MV-4-11 (cell line): ENCODE results near the gene ZNF275.
A peak's percentile ranks its signal among the peaks of the same experiment; 100 is the strongest.
"Not testable (repeated sequence)": the region's sequence is repeated elsewhere in the genome, so short reads cannot be mapped to it uniquely, and the experiment has no call there.

ENCODE experiments used
- DNase-seq: peaks from one replicate; lab custom pipeline; 2025; lab: John Stamatoyannopoulos, UW

Gene ZNF275

GRCh38 chrX:153319295-153320046 lies 14.5 kb upstream of the ZNF275 start:
- no peak for DNase-seq

- DNase-seq = not testable (repeated sequence)
Observed at GRCh38 chrX:153320047-153320443, 13.9 kb upstream of the ZNF275 start.

GRCh38 chrX:153320555-153321184 lies 13.3 kb upstream of the ZNF275 start:
- DNase-seq = no peak

GRCh38 chrX:153321381-153322124 lies 12.4 kb upstream of the ZNF275 start, which contains the start of gene PNMA6F:
Gene PNMA6F, minus strand, starts transcription at chrX:153321767. Its CDS starts 1,093 bp downstream, at chrX:153320674.
- DNase-seq = no peak

- DNase-seq = no peak
Observed at GRCh38 chrX:153327561-153327960, 6.4 kb upstream of the ZNF275 start.

GRCh38 chrX:153333266-153333665 lies 687 bp upstream of the ZNF275 start:
- no peak for DNase-seq

GRCh38 chrX:153334654-153335295 lies 822 bp downstream of the ZNF275 start:
- no peak for DNase-seq

GRCh38 chrX:153336121-153336894 lies 2.4 kb downstream of the ZNF275 start:
- DNase-seq = no peak

- no peak for DNase-seq
Observed at GRCh38 chrX:153336988-153337387, 3.0 kb downstream of the ZNF275 start.

GRCh38 chrX:153338836-153339235 lies 4.9 kb downstream of the ZNF275 start:
- peak; percentile 22 for DNase-seq

GRCh38 chrX:153339662-153340061 lies 5.7 kb downstream of the ZNF275 start:
- no peak for DNase-seq

- no peak for DNase-seq
Observed at GRCh38 chrX:153340111-153340510, 6.2 kb downstream of the ZNF275 start.

GRCh38 chrX:153342762-153343558 lies 9.0 kb downstream of the ZNF275 start:
- DNase-seq = no peak

GRCh38 chrX:153343674-153344073 lies 9.7 kb downstream of the ZNF275 start:
- no peak for DNase-seq

GRCh38 chrX:153347530-153347929 lies 13.6 kb downstream of the ZNF275 start:
- DNase-seq = no peak

GRCh38 chrX:153348421-153348820 lies 14.5 kb downstream of the ZNF275 start:
- DNase-seq = no peak

- no peak for DNase-seq
Observed at GRCh38 chrX:153349952-153350351, 16.0 kb downstream of the ZNF275 start.

- no peak for DNase-seq
Observed at GRCh38 chrX:153351981-153352380, 18.0 kb downstream of the ZNF275 start.

GRCh38 chrX:153352858-153353257 lies 18.9 kb downstream of the ZNF275 start:
- DNase-seq = no peak

- no peak for DNase-seq
Observed at GRCh38 chrX:153353416-153353815, 19.5 kb downstream of the ZNF275 start.

- no peak for DNase-seq
Observed at GRCh38 chrX:153357877-153358276, 23.9 kb downstream of the ZNF275 start.
